ENCODE measurements around the gene LPP. TPM values are rescaled to one million over a fixed set of nuclear protein-coding genes. Genes with fewer than 3 reads are reported as not detected.

LPP gene
- total RNA-seq, 1 experiment from 2014 or later, result 31.2 TPM

GRCh38 chr3:188220097-188220788 lies 66.3 kb downstream of the LPP start:
- no peak for DNase-seq (ENCODE audit: low spot score)

GRCh38 chr3:188220988-188221818 lies 67.2 kb downstream of the LPP start:
- DNase-seq (ENCODE audit: low spot score), result no peak

GRCh38 chr3:188223936-188224335 lies 70.0 kb downstream of the LPP start:
- DNase-seq (ENCODE audit: low spot score), result no peak

- no peak for DNase-seq (ENCODE audit: low spot score)
Measured at GRCh38 chr3:188227442-188227841, 73.5 kb downstream of the LPP start.

- no peak for DNase-seq (ENCODE audit: low spot score)
Measured at GRCh38 chr3:188229177-188229576, 75.2 kb downstream of the LPP start.

GRCh38 chr3:188229726-188230125 lies 75.8 kb downstream of the LPP start:
- no peak for DNase-seq (ENCODE audit: low spot score)

- peak; percentile 51 for DNase-seq (ENCODE audit: low spot score)
Measured at GRCh38 chr3:188230962-188231361, 77.0 kb downstream of the LPP start.

- no peak for DNase-seq (ENCODE audit: low spot score)
Measured at GRCh38 chr3:188231456-188231855, 77.5 kb downstream of the LPP start.

- DNase-seq (ENCODE audit: low spot score), result no peak
Measured at GRCh38 chr3:188232656-188233055, 78.7 kb downstream of the LPP start.

GRCh38 chr3:188233320-188233719 lies 79.4 kb downstream of the LPP start:
- no peak for DNase-seq (ENCODE audit: low spot score)

GRCh38 chr3:188234132-188234531 lies 80.2 kb downstream of the LPP start:
- no peak for DNase-seq (ENCODE audit: low spot score)

GRCh38 chr3:188236271-188236670 lies 82.3 kb downstream of the LPP start:
- DNase-seq (ENCODE audit: low spot score), result no peak

GRCh38 chr3:188239035-188239434 lies 85.1 kb downstream of the LPP start:
- DNase-seq (ENCODE audit: low spot score), result no peak

- no peak for DNase-seq (ENCODE audit: low spot score)
Measured at GRCh38 chr3:188239577-188239976, 85.6 kb downstream of the LPP start.

- no peak for DNase-seq (ENCODE audit: low spot score)
Measured at GRCh38 chr3:188240189-188240981, 86.4 kb downstream of the LPP start.

- no peak for DNase-seq (ENCODE audit: low spot score)
Measured at GRCh38 chr3:188241072-188241471, 87.1 kb downstream of the LPP start.

- no peak for DNase-seq (ENCODE audit: low spot score)
Measured at GRCh38 chr3:188241883-188242282, 87.9 kb downstream of the LPP start.

- no peak for DNase-seq (ENCODE audit: low spot score)
Measured at GRCh38 chr3:188242436-188243123, 88.6 kb downstream of the LPP start.

GRCh38 chr3:188243124-188243795 lies 89.3 kb downstream of the LPP start:
- no peak for DNase-seq (ENCODE audit: low spot score)

GRCh38 chr3:188244395-188244861 lies 90.5 kb downstream of the LPP start:
- peak; percentile 80 for DNase-seq (ENCODE audit: low spot score)

GRCh38 chr3:188246905-188247304 lies 92.9 kb downstream of the LPP start:
- no peak for DNase-seq (ENCODE audit: low spot score)

All from A172 (cell line).